Measurements from ENCODE around the gene PLCXD3. TPM values are rescaled to one million over a fixed set of nuclear protein-coding genes. Genes with fewer than 3 reads are reported as not detected.

The PLCXD3 gene
- polyA plus RNA-seq, 1 of the 3 experiments (the other 2 are of a cell fraction): 0.15 TPM

- Histone ChIP-seq H3K4me1 (ENCODE audit: control insufficient read depth in 1 of 2, insufficient read depth in 2 of 2, low read depth in 1 of 2, low read length in 1 of 2) (no peaks in the 10 kb centered on the region; a peak in 2 of 4 replicates), H3K9me2 (no peaks in the 10 kb centered on the region), H3K4me3 (ENCODE audit: low read depth in 2 of 2, low read length in 1 of 2) (no peak overlapping the region), H4K20me1 (ENCODE audit: insufficient read depth) (no peaks in the 10 kb centered on the region), H3K4me2 (no peak overlapping the region), H3K27ac (ENCODE audit: low read depth in 2 of 2, low read length in 1 of 2) (no peak overlapping the region), H3F3A (replicated peaks; ENCODE audit: insufficient read depth) (no peaks in the 10 kb centered on the region), H3K36me3 (replicated peaks in 1 of 2; ENCODE audit: control insufficient read depth in 1 of 2, insufficient read depth in 2 of 2, low read length in 1 of 2) (no peaks in the 10 kb centered on the region), H3K9ac (no peak overlapping the region), H3K79me2 (ENCODE audit: insufficient read depth) (no peaks in the 10 kb centered on the region), H3K27me3 (ENCODE audit: insufficient read depth) (no peaks in the 10 kb centered on the region), H2AFZ (ENCODE audit: low read depth) (no peak overlapping the region), H3K9me3 (no peaks in the 10 kb centered on the region)
- 88% methylated on average over 1 of the region's 1 CpG for WGBS (ENCODE audit: low lambda C conversion rate)
- CTCF ChIA-PET: no interaction called here
- POLR2A ChIA-PET: no interaction called here
- DNase-seq: no peak
- TF ChIP-seq, protein P1, sequence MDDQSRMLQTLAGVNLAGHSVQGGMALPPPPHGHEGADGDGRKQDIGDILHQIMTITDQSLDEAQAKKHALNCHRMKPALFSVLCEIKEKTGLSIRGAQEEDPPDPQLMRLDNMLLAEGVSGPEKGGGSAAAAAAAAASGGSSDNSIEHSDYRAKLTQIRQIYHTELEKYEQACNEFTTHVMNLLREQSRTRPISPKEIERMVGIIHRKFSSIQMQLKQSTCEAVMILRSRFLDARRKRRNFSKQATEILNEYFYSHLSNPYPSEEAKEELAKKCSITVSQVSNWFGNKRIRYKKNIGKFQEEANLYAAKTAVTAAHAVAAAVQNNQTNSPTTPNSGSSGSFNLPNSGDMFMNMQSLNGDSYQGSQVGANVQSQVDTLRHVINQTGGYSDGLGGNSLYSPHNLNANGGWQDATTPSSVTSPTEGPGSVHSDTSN (IDR thresholded peaks at IDR 0.05): no peak
- no peak for TF ChIP-seq RAD21 (IDR thresholded peaks at IDR 0.05; ENCODE audit: low read length)
- TF ChIP-seq RXRA (IDR thresholded peaks at IDR 0.05; ENCODE audit: borderline replicate concordance, low read depth): no peak
- TF ChIP-seq SMC3 (IDR thresholded peaks at IDR 0.05; ENCODE audit: low read depth, low read length): no peak
- no peak for TF ChIP-seq TCF12 (IDR thresholded peaks at IDR 0.05)
- TF ChIP-seq EZH2phosphoT487 (IDR thresholded peaks at IDR 0.05; ENCODE audit: borderline replicate concordance, low read depth): no peak
- TF ChIP-seq MEF2A (IDR thresholded peaks at IDR 0.05; ENCODE audit: borderline replicate concordance, low read depth): no peak
- TF ChIP-seq EP300 (IDR thresholded peaks at IDR 0.05; ENCODE audit: borderline replicate concordance in 1 of 2, low read depth in 1 of 2, low read length in 1 of 2): no peak
- TF ChIP-seq GABPA (IDR thresholded peaks at IDR 0.05; ENCODE audit: low read depth): no peak
- TF ChIP-seq, protein P2, sequence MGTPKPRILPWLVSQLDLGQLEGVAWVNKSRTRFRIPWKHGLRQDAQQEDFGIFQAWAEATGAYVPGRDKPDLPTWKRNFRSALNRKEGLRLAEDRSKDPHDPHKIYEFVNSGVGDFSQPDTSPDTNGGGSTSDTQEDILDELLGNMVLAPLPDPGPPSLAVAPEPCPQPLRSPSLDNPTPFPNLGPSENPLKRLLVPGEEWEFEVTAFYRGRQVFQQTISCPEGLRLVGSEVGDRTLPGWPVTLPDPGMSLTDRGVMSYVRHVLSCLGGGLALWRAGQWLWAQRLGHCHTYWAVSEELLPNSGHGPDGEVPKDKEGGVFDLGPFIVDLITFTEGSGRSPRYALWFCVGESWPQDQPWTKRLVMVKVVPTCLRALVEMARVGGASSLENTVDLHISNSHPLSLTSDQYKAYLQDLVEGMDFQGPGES (IDR thresholded peaks at IDR 0.05; ENCODE audit: low read depth, low read length): no peak
Observed at GRCh38 chr5:41459557-41459956, 50.8 kb downstream of the PLCXD3 start.

DNA sequence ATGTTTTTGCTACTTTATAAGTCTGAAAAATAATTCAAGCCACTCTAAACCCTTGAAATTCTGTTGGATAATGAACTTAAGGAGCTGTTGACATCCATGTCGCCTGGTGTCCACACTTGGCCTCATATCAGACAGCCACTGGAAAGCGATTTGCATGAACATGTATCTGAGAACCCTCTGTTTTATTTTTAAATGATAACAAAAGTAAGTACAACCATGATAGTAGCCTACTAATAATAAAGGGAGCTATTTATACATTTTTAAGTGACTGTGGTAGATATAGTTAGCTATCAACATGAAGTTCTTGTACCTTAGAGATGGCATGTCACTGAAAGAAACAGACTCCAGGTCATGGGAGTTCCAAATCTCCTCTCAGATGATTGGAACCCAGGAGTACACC, 53.3 kb downstream of the PLCXD3 start:
- H3K4me3 ChIP-seq (ENCODE audit: low read depth in 2 of 2, low read length in 1 of 2): no peak overlapping the region
- no peak overlapping the region for H3K4me2 ChIP-seq
- no peaks in the 10 kb centered on the region for H3K36me3 ChIP-seq (replicated peaks in 1 of 2; ENCODE audit: control insufficient read depth in 1 of 2, insufficient read depth in 2 of 2, low read length in 1 of 2)
- no peak for DNase-seq
- WGBS (ENCODE audit: low lambda C conversion rate): 79% methylated on average over 2 of the region's 2 CpGs
- H2AFZ ChIP-seq (ENCODE audit: low read depth): no peak overlapping the region
- H3K9me2 ChIP-seq: no peaks in the 10 kb centered on the region
- CTCF ChIA-PET: interaction anchor here (1.4 kb wide), 1 partner anchor 20 kb away, joined by 4 read pairs; no protein-coding TSS in a partner anchor
- H3K27ac ChIP-seq (ENCODE audit: low read depth in 2 of 2, low read length in 1 of 2): no peak overlapping the region
- H3K9ac ChIP-seq: no peak overlapping the region
- no peaks in the 10 kb centered on the region for H4K20me1 ChIP-seq (ENCODE audit: insufficient read depth)
- no peaks in the 10 kb centered on the region for H3K27me3 ChIP-seq (ENCODE audit: insufficient read depth)
- no peaks in the 10 kb centered on the region for H3F3A ChIP-seq (replicated peaks; ENCODE audit: insufficient read depth)
- POLR2A ChIA-PET: no interaction called here
- no peaks in the 10 kb centered on the region for H3K9me3 ChIP-seq
- H3K4me1 ChIP-seq (ENCODE audit: control insufficient read depth in 1 of 2, insufficient read depth in 2 of 2, low read depth in 1 of 2, low read length in 1 of 2): no peaks in the 10 kb centered on the region; a peak in 2 of 4 replicates
- no peaks in the 10 kb centered on the region for H3K79me2 ChIP-seq (ENCODE audit: insufficient read depth)
- TF ChIP-seq USF1 (IDR thresholded peaks at IDR 0.05; ENCODE audit: borderline replicate concordance, low read depth) (no peak), RXRA (IDR thresholded peaks at IDR 0.05; ENCODE audit: borderline replicate concordance, low read depth) (no peak), YY1 (IDR thresholded peaks at IDR 0.05; ENCODE audit: low read depth) (no peak), USF2 (IDR thresholded peaks at IDR 0.05; ENCODE audit: borderline replicate concordance, low read depth, low read length) (no peak), GATA2 (CRISPR knock-in tag; IDR thresholded peaks at IDR 0.05) (no peak), EZH2phosphoT487 (IDR thresholded peaks at IDR 0.05; ENCODE audit: borderline replicate concordance, low read depth) (no peak), GABPA (IDR thresholded peaks at IDR 0.05; ENCODE audit: low read depth) (no peak), RAD21 (IDR thresholded peaks at IDR 0.05; ENCODE audit: low read length) (no peak), NFIC (IDR thresholded peaks at IDR 0.05; ENCODE audit: borderline replicate concordance) (no peak), POLR2AphosphoS5 (IDR thresholded peaks at IDR 0.05; ENCODE audit: low read depth, low read length) (no peak), ELF1 (IDR thresholded peaks at IDR 0.05) (no peak), RCOR1 (IDR thresholded peaks at IDR 0.05; ENCODE audit: low read length) (no peak), SMC3 (IDR thresholded peaks at IDR 0.05; ENCODE audit: low read depth, low read length) (no peak)
- TF ChIP-seq, protein P2 (IDR thresholded peaks at IDR 0.05; ENCODE audit: low read depth, low read length): no peak
- TF ChIP-seq, protein P3, sequence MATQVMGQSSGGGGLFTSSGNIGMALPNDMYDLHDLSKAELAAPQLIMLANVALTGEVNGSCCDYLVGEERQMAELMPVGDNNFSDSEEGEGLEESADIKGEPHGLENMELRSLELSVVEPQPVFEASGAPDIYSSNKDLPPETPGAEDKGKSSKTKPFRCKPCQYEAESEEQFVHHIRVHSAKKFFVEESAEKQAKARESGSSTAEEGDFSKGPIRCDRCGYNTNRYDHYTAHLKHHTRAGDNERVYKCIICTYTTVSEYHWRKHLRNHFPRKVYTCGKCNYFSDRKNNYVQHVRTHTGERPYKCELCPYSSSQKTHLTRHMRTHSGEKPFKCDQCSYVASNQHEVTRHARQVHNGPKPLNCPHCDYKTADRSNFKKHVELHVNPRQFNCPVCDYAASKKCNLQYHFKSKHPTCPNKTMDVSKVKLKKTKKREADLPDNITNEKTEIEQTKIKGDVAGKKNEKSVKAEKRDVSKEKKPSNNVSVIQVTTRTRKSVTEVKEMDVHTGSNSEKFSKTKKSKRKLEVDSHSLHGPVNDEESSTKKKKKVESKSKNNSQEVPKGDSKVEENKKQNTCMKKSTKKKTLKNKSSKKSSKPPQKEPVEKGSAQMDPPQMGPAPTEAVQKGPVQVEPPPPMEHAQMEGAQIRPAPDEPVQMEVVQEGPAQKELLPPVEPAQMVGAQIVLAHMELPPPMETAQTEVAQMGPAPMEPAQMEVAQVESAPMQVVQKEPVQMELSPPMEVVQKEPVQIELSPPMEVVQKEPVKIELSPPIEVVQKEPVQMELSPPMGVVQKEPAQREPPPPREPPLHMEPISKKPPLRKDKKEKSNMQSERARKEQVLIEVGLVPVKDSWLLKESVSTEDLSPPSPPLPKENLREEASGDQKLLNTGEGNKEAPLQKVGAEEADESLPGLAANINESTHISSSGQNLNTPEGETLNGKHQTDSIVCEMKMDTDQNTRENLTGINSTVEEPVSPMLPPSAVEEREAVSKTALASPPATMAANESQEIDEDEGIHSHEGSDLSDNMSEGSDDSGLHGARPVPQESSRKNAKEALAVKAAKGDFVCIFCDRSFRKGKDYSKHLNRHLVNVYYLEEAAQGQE (IDR thresholded peaks at IDR 0.05; ENCODE audit: low read depth, low read length): no peak

Measured in SK-N-SH (cell line).